SK-N-SH treated with all-trans-retinoic acid at 6 μM for 48 hours (cell line): Measurements from ENCODE around the gene PLXNC1.

ENCODE experiments used
- ATAC-seq: fragments of 200-7000 bp; cut with Tn5 transposase; 3 replicates; pipeline ENCODE4 v1.9.1; 2020; ENCODE audit warnings: mild to moderate bottlenecking, moderate library complexity
- ARNTL ChIP-seq: fragments of 450-650 bp; formaldehyde crosslinking; IDR thresholded peaks from 2 replicates; pipeline ENCODE4 v1.5.0; 2020; ENCODE audit warnings: low read depth, mild to moderate bottlenecking, moderate library complexity, borderline replicate concordance
- BACH2 ChIP-seq: fragments of 250-450 bp; sonication (Bioruptor Pico); IDR thresholded peaks from 2 replicates; pipeline ENCODE4 v1.9.0; 2021; ENCODE audit warnings: mild to moderate bottlenecking, borderline replicate concordance
- CSDC2 ChIP-seq: fragments of 250-450 bp; sonication (Bioruptor Pico); IDR thresholded peaks from 2 replicates; pipeline ENCODE4 v1.5.0; 2020; ENCODE audit warnings: mild to moderate bottlenecking, moderate library complexity
- ESRRG ChIP-seq: fragments of 250-450 bp; sonication (Bioruptor Pico); IDR thresholded peaks from 2 replicates; pipeline ENCODE4 v1.6.1; 2021; ENCODE audit warnings: mild to moderate bottlenecking
- ISL1 ChIP-seq: fragments of 250-450 bp; sonication (Bioruptor Pico); IDR thresholded peaks from 2 replicates; pipeline ENCODE4 v2.1.2; 2022; ENCODE audit warnings: mild to moderate bottlenecking, moderate library complexity
- OSR1 ChIP-seq: fragments of 250-450 bp; sonication (Bioruptor Pico); IDR thresholded peaks from 2 replicates; pipeline ENCODE4 v1.8.0; 2022; ENCODE audit warnings: moderate library complexity, mild to moderate bottlenecking, inconsistent platforms
- PPARA ChIP-seq: fragments of 250-450 bp; sonication (Bioruptor Pico); IDR thresholded peaks from 2 replicates; pipeline ENCODE4 v1.5.0; 2020; ENCODE audit warnings: mild to moderate bottlenecking, borderline replicate concordance
- RARB ChIP-seq: fragments of 250-450 bp; sonication (Bioruptor Pico); IDR thresholded peaks from 2 replicates; pipeline ENCODE4 v1.8.0; 2021; ENCODE audit warnings: mild to moderate bottlenecking, moderate library complexity
- SNAI2 ChIP-seq: fragments of 250-450 bp; sonication (Bioruptor Pico); IDR thresholded peaks from 2 replicates; pipeline ENCODE4 v1.5.0; 2020; ENCODE audit warnings: mild to moderate bottlenecking, moderate library complexity
- TCF4 ChIP-seq: fragments of 250-450 bp; sonication (Bioruptor Pico); IDR thresholded peaks from 2 replicates; pipeline ENCODE4 v1.8.0; 2021; ENCODE audit warnings: mild to moderate bottlenecking, moderate library complexity, borderline replicate concordance
- ZC3H10 ChIP-seq: fragments of 250-450 bp; sonication (Bioruptor Pico); IDR thresholded peaks from 2 replicates; pipeline ENCODE4 v1.5.1; 2021; ENCODE audit warnings: mild to moderate bottlenecking, moderate library complexity
- ZFP30 ChIP-seq: fragments of 450-650 bp; formaldehyde crosslinking; IDR thresholded peaks from 2 replicates; pipeline ENCODE4 v1.5.0; 2022; ENCODE audit warnings: mild to moderate bottlenecking, moderate library complexity
- ZNF565 ChIP-seq: fragments of 450-650 bp; formaldehyde crosslinking; conservative IDR thresholded peaks from 2 replicates; pipeline ENCODE4 v1.5.0; 2020; ENCODE audit warnings: low read depth, mild to moderate bottlenecking, moderate library complexity
- ZNF70 ChIP-seq: fragments of 450-650 bp; formaldehyde crosslinking; IDR thresholded peaks from 2 replicates; pipeline ENCODE4 v1.5.0; 2020; ENCODE audit warnings: mild to moderate bottlenecking, moderate library complexity
- ZNF8 ChIP-seq: fragments of 450-650 bp; formaldehyde crosslinking; IDR thresholded peaks from 2 replicates; pipeline ENCODE4 v1.5.0; 2020; ENCODE audit warnings: mild to moderate bottlenecking, moderate library complexity
- TF ChIP-seq, protein P1 (sequence below): fragments of 250-450 bp; sonication (Bioruptor Pico); IDR thresholded peaks from 2 replicates; pipeline ENCODE4 v1.5.1; 2020; ENCODE audit warnings: low read depth, mild to moderate bottlenecking, moderate library complexity
- TF ChIP-seq, protein P2 (sequence below): fragments of 250-450 bp; sonication (Bioruptor Pico); IDR thresholded peaks from 2 replicates; pipeline ENCODE4 v1.5.1; 2021; ENCODE audit warnings: mild to moderate bottlenecking, moderate library complexity
- TF ChIP-seq, protein P3 (sequence below): fragments of 250-450 bp; sonication (Bioruptor Pico); IDR thresholded peaks from 2 replicates; pipeline ENCODE4 v1.8.0; 2020; ENCODE audit warnings: mild to moderate bottlenecking, moderate library complexity, borderline replicate concordance

PLXNC1 gene

DNA sequence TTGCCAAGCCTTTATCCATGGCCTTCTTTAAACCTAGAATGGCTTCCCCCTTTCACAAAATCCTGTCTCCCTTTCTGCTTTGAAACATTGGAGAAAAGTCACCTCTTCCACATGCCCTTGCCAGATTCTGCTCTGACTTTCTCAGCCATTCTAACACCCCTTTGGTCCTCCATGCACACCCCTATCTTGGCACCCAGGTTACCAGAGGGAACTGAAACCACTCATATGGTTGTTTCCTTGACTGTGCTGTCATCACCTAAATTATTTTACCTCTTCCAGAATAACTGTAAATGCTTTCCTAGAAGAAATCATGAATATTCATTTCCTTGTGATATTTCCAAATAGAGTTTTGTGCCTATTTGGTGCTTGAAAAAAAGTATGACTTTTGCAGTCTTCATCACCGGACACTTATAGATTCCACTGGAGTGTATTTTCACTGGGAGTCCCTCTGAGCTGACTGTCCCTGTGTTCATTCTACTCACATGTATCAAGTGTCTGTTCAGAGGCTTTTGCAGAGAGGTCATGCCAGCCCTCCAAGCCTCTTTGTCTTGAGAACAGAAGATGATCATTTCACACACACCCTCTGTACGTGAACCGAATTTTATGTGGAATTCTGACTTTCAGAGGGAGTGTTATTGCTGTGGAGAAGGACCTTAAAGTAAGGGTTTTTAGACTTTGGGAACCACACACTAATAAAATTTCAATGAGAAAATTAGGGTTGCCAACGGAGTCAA lies 74.1 kb downstream of the PLXNC1 start (continued):
- no peak for TF ChIP-seq ARNTL (CRISPR knock-in tag)
- no peak for TF ChIP-seq TCF4 (CRISPR knock-in tag)
- no peak for TF ChIP-seq OSR1 (CRISPR knock-in tag)
- TF ChIP-seq, protein P1, sequence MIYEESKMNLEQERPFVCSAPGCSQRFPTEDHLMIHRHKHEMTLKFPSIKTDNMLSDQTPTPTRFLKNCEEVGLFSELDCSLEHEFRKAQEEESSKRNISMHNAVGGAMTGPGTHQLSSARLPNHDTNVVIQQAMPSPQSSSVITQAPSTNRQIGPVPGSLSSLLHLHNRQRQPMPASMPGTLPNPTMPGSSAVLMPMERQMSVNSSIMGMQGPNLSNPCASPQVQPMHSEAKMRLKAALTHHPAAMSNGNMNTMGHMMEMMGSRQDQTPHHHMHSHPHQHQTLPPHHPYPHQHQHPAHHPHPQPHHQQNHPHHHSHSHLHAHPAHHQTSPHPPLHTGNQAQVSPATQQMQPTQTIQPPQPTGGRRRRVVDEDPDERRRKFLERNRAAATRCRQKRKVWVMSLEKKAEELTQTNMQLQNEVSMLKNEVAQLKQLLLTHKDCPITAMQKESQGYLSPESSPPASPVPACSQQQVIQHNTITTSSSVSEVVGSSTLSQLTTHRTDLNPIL (CRISPR knock-in tag): no peak
- TF ChIP-seq, protein P2, sequence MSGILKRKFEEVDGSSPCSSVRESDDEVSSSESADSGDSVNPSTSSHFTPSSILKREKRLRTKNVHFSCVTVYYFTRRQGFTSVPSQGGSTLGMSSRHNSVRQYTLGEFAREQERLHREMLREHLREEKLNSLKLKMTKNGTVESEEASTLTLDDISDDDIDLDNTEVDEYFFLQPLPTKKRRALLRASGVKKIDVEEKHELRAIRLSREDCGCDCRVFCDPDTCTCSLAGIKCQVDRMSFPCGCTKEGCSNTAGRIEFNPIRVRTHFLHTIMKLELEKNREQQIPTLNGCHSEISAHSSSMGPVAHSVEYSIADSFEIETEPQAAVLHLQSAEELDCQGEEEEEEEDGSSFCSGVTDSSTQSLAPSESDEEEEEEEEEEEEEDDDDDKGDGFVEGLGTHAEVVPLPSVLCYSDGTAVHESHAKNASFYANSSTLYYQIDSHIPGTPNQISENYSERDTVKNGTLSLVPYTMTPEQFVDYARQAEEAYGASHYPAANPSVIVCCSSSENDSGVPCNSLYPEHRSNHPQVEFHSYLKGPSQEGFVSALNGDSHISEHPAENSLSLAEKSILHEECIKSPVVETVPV (CRISPR knock-in tag): no peak

DNA sequence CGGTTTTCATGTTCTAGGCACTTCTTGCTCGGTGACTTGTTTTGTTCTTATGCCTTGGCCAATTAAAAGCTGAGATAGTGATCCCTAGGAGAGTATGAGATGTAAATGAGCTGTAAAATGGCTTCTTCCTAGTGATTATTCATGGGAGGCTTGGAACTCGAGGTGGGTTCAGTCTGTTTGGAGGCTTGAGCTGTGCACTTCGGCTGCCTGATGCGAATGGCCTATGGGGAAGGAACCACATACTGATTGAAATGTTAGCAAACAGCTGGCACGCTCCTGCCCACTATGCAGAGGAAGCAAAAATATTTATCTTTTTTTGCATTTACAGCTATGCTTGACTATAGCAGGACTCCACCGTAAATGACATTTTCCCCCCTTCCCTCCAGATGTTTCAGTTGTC lies 75.5 kb downstream of the PLXNC1 start:
- TF ChIP-seq ZNF70 (CRISPR knock-in tag) (no peak), RARB (CRISPR knock-in tag) (no peak), ESRRG (no peak), ZNF565 (CRISPR knock-in tag) (no peak), ZC3H10 (CRISPR knock-in tag) (no peak), TCF4 (CRISPR knock-in tag) (no peak), ARNTL (CRISPR knock-in tag) (no peak), OSR1 (CRISPR knock-in tag) (no peak), PPARA (CRISPR knock-in tag) (no peak), SNAI2 (CRISPR knock-in tag) (no peak), BACH2 (no peak)
- TF ChIP-seq, protein P2 (CRISPR knock-in tag): no peak
- TF ChIP-seq, all 23 proteins: peak for 0
- ATAC-seq: no peak

DNA sequence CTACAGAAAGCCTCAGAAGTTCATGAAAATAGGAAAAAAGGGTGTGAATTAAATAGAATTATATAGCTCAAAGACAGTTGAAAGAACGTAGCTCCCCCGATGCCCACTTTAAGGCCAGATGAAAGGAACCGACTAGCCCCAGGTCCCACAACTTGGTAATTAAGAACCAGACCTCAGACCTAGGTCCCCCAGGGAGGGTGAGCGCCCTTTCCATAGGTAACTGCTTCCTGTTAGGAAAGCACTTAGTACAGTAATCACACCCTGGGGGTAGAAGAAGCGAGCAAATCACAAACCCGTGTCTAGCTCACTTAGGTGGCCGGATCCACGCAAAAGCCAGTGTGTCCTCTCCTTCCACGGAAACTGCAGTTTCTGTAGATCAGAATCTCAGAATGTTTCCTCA lies 77.1 kb downstream of the PLXNC1 start:
- ATAC-seq: no peak
- TF ChIP-seq ZNF70 (CRISPR knock-in tag) (no peak), RARB (CRISPR knock-in tag) (no peak), OSR1 (CRISPR knock-in tag) (no peak), TCF4 (CRISPR knock-in tag) (no peak), ZFP30 (CRISPR knock-in tag) (no peak), BACH2 (no peak), ZNF565 (CRISPR knock-in tag) (no peak), CSDC2 (no peak), PPARA (CRISPR knock-in tag) (no peak), ZNF8 (CRISPR knock-in tag) (no peak), ESRRG (no peak), ISL1 (CRISPR knock-in tag) (no peak)
- TF ChIP-seq, protein P3, sequence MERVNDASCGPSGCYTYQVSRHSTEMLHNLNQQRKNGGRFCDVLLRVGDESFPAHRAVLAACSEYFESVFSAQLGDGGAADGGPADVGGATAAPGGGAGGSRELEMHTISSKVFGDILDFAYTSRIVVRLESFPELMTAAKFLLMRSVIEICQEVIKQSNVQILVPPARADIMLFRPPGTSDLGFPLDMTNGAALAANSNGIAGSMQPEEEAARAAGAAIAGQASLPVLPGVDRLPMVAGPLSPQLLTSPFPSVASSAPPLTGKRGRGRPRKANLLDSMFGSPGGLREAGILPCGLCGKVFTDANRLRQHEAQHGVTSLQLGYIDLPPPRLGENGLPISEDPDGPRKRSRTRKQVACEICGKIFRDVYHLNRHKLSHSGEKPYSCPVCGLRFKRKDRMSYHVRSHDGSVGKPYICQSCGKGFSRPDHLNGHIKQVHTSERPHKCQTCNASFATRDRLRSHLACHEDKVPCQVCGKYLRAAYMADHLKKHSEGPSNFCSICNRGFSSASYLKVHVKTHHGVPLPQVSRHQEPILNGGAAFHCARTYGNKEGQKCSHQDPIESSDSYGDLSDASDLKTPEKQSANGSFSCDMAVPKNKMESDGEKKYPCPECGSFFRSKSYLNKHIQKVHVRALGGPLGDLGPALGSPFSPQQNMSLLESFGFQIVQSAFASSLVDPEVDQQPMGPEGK (CRISPR knock-in tag): no peak
- TF ChIP-seq, protein P2 (CRISPR knock-in tag): no peak
- TF ChIP-seq, protein P1 (CRISPR knock-in tag): no peak
